HG03565 (cell line): ENCODE data around the gene TMEM187.
"Not testable (repeated sequence)": the region's sequence is repeated elsewhere in the genome, so short reads cannot be mapped to it uniquely, and the experiment has no call there.

Source experiments
- ATAC-seq: cut with Tn5 transposase; IDR thresholded peaks from one replicate; pipeline ENCODE4 v1.9.1; 2021; ENCODE audit warnings: mild to moderate bottlenecking, moderate library complexity; ENCODE audit not compliant: unreplicated experiment

TMEM187 gene

GRCh38 chrX:153969904-153970356 lies 2.6 kb upstream of the TMEM187 start:
- ATAC-seq = no peak

- no peak for ATAC-seq
Observed at GRCh38 chrX:153970357-153971123, 2.0 kb upstream of the TMEM187 start.

GRCh38 chrX:153971124-153971449 lies 1.5 kb upstream of the TMEM187 start:
- peak; percentile 20 for ATAC-seq

GRCh38 chrX:153971450-153972367 lies 845 bp upstream of the TMEM187 start, which contains the start of gene HCFC1:
TSS of gene HCFC1 (minus strand) at chrX:153971818. CDS start at chrX:153970840, 978 bp downstream.
- ATAC-seq = peak; percentile 23

GRCh38 chrX:153973127-153974002 lies 811 bp downstream of the TMEM187 start:
- ATAC-seq = no peak

- ATAC-seq = no peak
Observed at GRCh38 chrX:153974003-153974725, 1.6 kb downstream of the TMEM187 start.

GRCh38 chrX:153974726-153975286 lies 2.3 kb downstream of the TMEM187 start:
- no peak for ATAC-seq

- not testable (repeated sequence) for ATAC-seq
Observed at GRCh38 chrX:153980394-153980793, 7.8 kb downstream of the TMEM187 start.

- ATAC-seq = no peak
Observed at GRCh38 chrX:153981231-153981630, 8.7 kb downstream of the TMEM187 start.

- ATAC-seq = no peak
Observed at GRCh38 chrX:153981771-153982533, 9.4 kb downstream of the TMEM187 start.

GRCh38 chrX:153983321-153983801 lies 10.8 kb downstream of the TMEM187 start:
- ATAC-seq = no peak

GRCh38 chrX:153984351-153985178 lies 12.0 kb downstream of the TMEM187 start:
- ATAC-seq = no peak

- no peak for ATAC-seq
Observed at GRCh38 chrX:153988493-153988892, 15.9 kb downstream of the TMEM187 start.

GRCh38 chrX:153989973-153990655 lies 17.6 kb downstream of the TMEM187 start:
- no peak for ATAC-seq

GRCh38 chrX:153991013-153991580 lies 18.5 kb downstream of the TMEM187 start:
- no peak for ATAC-seq

GRCh38 chrX:153992180-153992579 lies 19.6 kb downstream of the TMEM187 start:
- no peak for ATAC-seq

- no peak for ATAC-seq
Observed at GRCh38 chrX:153993079-153993478, 20.5 kb downstream of the TMEM187 start.
